NCI-H1436 (cell line): ENCODE data around the gene NRDC.
"Not testable (repeated sequence)": the region's sequence is repeated elsewhere in the genome, so short reads cannot be mapped to it uniquely, and the experiment has no call there.

Experiments used
- DNase-seq: peaks from one replicate; lab custom pipeline; 2025; lab: John Stamatoyannopoulos, UW

NRDC gene

GRCh38 chr1:51877434-51878307 lies 856 bp downstream of the NRDC start:
- peak; percentile 3 for DNase-seq

- no peak for DNase-seq
These were observed 2.7 kb downstream of the NRDC start for GRCh38 chr1:51875836-51876235.

GRCh38 chr1:51875291-51875772 lies 3.2 kb downstream of the NRDC start:
- no peak for DNase-seq

- not testable (repeated sequence) for DNase-seq
These were observed 5.3 kb downstream of the NRDC start for GRCh38 chr1:51873270-51873669.

- no peak for DNase-seq
These were observed 7.1 kb downstream of the NRDC start for GRCh38 chr1:51871351-51871975.

- no peak for DNase-seq
These were observed 7.8 kb downstream of the NRDC start for GRCh38 chr1:51870603-51871350.

GRCh38 chr1:51867479-51868232 lies 10.9 kb downstream of the NRDC start:
- DNase-seq: no peak

GRCh38 chr1:51863384-51863783 lies 15.1 kb downstream of the NRDC start:
- DNase-seq: no peak

- no peak for DNase-seq
These were observed 16.9 kb downstream of the NRDC start for GRCh38 chr1:51861669-51862068.

- no peak for DNase-seq
These were observed 18.8 kb downstream of the NRDC start for GRCh38 chr1:51859735-51860134.

- DNase-seq: no peak
These were observed 19.2 kb downstream of the NRDC start for GRCh38 chr1:51859333-51859732.

GRCh38 chr1:51858892-51859291 lies 19.6 kb downstream of the NRDC start:
- no peak for DNase-seq

GRCh38 chr1:51856745-51857144 lies 21.8 kb downstream of the NRDC start:
- no peak for DNase-seq

GRCh38 chr1:51855624-51856023 lies 22.9 kb downstream of the NRDC start:
- DNase-seq: no peak

GRCh38 chr1:51853360-51853759 lies 25.2 kb downstream of the NRDC start:
- no peak for DNase-seq

GRCh38 chr1:51851882-51852396 lies 26.6 kb downstream of the NRDC start:
- DNase-seq: no peak

GRCh38 chr1:51850420-51851223 lies 27.9 kb downstream of the NRDC start:
- DNase-seq: no peak

- DNase-seq: no peak
These were observed 31.1 kb downstream of the NRDC start for GRCh38 chr1:51847294-51847920.

- DNase-seq: no peak
These were observed 34.6 kb downstream of the NRDC start for GRCh38 chr1:51843948-51844347.

- no peak for DNase-seq
These were observed 36.3 kb downstream of the NRDC start for GRCh38 chr1:51842261-51842660.
